Measurements from ENCODE around the gene SREK1IP1.

SREK1IP1 gene

DNA sequence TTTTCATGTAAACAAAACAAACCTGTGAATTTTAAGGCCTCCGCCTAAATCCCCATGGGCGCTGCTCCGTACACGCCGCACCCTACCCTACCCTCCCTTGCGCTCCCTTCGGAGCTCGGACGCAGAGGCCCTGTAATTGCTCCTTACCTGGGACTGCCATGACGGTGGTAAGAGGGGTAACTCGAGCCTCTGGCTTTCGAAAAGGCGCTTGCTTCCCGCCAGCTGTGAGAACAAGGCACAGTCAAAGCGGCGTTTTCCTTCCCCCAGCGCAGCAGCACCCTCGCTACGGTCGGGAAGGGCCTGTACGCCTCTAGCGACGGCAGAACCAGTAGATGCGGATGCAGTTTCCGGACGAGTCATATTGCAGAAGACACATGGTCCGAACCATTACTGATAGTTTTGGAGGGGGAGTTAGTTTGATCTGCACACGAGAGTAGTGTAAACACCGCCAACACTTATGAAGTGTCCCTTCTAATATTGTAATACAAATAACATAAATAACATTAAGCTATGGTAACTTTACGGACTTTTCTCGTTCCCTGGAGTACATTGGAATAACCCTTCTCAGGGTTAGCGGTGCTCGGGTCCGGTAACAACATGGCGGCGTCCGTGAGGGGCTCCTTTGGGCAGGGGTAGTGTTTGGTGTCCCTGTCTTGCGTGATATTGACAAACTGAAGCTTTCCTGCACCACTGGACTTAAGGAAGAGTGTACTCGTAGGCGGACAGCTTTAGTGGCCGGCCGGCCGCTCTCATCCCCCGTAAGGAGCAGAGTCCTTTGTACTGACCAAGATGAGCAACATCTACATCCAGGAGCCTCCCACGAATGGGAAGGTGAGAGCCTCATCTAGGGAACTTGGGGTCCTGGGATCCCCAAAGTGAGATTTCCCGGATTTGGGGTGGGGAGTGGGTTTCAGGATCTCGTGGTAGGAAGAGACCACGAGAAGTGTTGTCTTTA is at the start of gene SREK1IP1, which contains the start of gene CWC27:
Gene SREK1IP1, minus strand, starts transcription at position 334 of the 955 bp plus-strand sequence. Its CDS starts 174 bp downstream, at position 160.
Gene CWC27, plus strand, starts transcription at position 573 of the 955 bp plus-strand sequence. Its CDS starts 217 bp downstream, at position 790.
- peak; percentile 95 for DNase-seq

DNA sequence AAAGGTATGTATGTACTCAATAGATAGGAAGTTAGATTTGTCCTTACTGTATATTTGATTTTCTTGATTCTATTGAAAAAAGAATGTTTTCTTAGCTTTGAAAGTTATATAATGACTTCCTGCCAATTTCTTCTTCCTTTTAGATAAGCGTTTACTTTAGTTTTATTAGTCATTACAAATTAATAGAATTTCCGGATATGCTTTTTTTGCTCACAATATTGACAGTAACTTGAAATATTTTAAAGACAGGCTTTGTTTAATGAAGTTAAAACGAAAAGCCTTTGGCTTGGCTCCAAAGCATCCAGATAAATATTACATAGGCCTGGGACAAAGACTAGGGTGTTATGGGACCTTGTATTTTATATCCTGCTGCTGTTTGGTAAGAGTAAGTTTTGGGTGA is 49.8 kb upstream of the SREK1IP1 start:
- no peak for DNase-seq

- no peak for DNase-seq
Measured at GRCh38 chr5:64814073-64814472, 45.6 kb upstream of the SREK1IP1 start.

- peak; percentile 73 for DNase-seq
Measured at GRCh38 chr5:64811050-64811640, 42.7 kb upstream of the SREK1IP1 start.

- no peak for DNase-seq
Measured at GRCh38 chr5:64807520-64807919, 39.0 kb upstream of the SREK1IP1 start.

DNA sequence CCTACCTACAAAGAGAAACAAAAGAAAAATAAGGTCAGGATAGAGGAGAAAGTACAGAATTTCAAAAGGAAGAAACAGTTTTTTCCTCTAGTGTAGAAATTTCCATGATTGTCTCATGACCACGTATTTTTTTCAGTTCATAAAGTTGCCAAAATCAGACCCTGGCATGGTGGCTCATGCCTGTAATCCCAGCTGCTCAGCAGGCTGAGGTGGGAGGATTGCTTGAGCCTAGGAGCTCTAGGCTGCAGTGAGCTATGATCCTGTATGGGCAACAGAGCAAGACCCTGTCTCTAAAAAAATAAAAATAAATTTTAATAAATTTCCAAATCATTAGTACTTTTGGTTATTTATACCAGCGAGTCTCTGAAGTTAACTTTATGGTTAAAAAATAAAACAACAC is 38.0 kb upstream of the SREK1IP1 start:
- DNase-seq = no peak

- DNase-seq = no peak
Measured at GRCh38 chr5:64800926-64801325, 32.4 kb upstream of the SREK1IP1 start.

- DNase-seq = no peak
Measured at GRCh38 chr5:64796301-64796700, 27.8 kb upstream of the SREK1IP1 start.

DNA sequence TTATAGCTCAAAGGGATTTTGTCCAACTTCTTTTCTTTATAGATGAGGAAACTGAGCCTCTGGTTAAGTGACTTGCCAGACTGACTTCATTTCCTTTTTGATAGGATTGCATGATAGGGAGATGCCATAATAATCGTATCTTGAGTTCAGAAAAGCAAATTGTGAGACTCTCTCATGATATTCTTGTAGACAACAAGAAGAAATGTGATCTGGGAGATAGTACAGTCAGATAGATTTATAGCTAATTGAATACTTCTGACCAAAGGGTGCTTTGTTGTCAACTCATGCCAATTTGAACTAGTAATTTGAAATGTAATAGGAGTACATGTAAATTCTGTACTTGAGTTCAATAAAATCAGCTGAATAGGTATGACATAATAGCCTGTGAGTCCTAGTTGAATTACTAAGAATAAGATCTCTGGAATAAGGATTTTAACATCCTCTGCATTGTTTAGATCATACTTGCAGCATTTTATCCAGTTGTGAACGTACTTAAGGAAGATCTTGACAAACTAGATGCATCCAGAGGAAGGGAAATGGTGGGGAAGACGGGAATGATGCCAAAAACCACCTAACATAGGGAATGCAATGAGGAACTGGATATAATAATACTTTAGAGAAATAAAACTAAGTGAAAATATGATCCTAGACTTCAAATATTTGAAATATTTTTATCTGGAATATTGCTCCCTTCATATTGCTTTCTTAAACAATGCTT is 25.7 kb upstream of the SREK1IP1 start:
- peak; percentile 3 for DNase-seq

DNA sequence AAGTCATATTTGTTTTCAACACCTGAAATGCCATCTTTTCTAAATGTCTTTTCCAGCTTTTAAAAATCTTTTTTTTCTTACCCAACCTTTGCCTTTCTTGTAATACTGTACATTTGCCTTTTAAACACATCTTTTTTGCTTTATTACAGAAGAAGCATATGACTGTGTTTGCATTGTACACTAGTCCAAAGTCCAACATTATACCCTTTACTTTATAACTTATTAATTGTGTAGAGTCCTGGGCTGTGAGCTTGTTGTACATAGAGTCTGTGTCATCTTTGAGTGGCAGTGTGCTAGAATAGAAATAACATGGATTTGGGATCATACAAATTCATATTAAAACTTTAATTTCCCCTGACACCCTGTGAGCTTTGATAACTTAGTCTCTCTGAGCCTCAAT is 24.0 kb upstream of the SREK1IP1 start:
- no peak for DNase-seq

DNA sequence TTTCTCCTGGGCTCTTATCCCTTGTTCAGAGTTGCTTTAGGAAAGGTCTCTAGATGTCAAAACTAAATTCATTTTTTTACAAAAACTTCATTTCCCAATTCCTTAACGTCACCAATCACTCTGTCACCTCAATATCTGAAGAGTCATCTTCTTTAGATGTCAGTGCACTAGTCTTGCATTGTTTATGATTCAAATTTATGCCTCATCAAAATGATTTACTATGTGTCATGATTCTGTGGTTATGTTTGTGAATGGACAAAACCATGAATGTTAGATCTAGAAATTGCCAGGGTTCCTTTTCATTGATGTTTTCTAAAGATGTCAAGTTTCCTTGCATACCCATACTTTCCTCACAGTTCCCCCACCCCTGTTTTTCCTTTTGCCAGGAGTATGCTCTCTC is 21.7 kb upstream of the SREK1IP1 start:
- peak; percentile 32 for DNase-seq

- no peak for DNase-seq
Measured at GRCh38 chr5:64789457-64789856, 21.0 kb upstream of the SREK1IP1 start.

- no peak for DNase-seq
Measured at GRCh38 chr5:64788156-64788555, 19.7 kb upstream of the SREK1IP1 start.

- no peak for DNase-seq
Measured at GRCh38 chr5:64786372-64786771, 17.9 kb upstream of the SREK1IP1 start.

- DNase-seq = peak; percentile 90
Measured at GRCh38 chr5:64784451-64785025, 16.0 kb upstream of the SREK1IP1 start.

DNA sequence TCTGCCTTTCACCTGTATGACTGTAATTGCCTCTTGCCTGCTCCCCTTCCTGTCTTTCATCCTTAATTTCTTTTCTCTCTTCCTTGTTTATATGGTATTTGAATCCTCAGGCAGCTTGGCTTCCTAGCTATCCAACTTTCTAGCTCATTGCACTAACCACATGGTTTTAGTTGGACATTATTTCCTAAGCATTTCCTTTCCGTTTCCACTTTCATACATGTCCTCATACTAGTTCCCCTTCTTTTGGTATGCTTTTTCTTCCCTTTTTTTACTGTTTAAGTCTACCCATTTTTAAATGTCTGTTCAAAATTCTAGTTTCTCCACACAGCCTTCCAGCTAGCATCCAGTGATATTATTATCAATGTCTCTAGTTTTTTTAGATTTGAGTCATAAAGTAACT is 6.8 kb upstream of the SREK1IP1 start:
- peak; percentile 27 for DNase-seq

DNA sequence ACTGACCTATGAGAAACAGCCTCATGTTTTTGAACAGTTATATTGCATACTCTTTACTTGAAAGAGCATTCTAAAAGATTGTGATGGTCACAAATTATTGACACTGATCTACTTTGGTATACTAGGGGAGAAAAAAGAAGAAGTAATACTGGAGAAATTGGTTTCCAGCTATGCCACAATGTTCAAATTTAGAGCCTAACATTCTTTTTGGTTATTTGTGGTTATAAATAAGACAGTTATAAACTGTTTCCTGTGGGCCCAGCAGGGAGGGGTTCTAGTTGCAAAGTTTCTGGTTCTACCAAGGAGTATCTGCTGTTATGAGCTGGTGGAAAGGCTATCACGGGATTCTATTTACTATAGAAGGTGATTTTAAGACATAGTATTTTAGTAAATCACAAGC is 5.0 kb upstream of the SREK1IP1 start:
- peak; percentile 47 for DNase-seq

- no peak for DNase-seq
Measured at GRCh38 chr5:64771736-64772135, 3.2 kb upstream of the SREK1IP1 start.

DNA sequence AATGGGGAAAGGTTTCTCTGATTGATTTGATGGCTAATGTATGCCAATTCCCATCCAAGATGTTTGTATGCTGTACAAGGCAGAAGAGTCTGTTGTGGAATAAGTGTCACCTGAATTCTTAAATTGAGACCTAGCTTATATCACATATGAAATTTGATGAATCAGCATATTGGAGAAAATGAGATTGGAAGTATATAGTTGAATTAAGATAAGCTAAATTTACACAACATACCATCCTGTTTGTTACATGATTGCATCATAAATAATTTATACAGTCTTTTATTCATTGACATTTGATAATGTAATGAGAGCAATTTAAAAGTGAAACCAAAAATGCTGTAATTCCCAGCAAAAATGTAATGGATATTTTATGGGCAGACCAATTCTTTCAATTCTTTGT is 1.4 kb upstream of the SREK1IP1 start:
- DNase-seq = no peak

GRCh38 chr5:64767959-64768357 is 533 bp downstream of the SREK1IP1 start:
- peak; percentile 48 for DNase-seq

GRCh38 chr5:64766941-64767340 is 1.6 kb downstream of the SREK1IP1 start:
- no peak for DNase-seq

DNA sequence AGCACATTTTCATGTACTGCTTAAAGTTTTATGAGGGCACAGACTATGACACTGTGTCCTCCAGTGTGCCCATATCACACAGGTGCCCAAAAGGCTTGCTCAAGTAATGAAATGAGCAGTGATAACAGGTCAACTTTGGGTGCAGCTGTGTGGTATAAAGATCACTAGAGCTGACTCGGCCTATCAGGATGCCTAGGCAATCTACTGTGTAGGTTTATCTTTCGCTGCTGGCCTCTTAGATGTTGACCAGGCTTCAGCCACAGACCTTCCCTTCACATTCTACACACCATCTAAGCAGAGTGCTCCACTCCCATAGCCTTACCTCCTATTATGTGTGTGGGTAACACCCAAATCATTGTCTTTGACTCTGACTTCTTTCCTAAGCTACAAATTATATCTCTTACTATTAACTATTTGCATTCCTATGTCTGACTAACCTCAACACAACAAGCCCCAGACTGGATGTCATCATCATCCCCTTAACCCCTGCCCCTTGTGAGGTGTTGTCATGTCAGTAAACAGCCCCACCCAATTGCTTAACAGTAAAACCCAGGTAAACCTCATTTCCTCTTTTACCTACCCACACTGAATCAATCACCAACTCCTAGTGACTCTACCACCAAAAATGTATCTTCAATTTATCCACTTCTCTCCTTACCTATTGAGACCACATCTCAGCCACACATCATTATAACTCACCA is 2.5 kb downstream of the SREK1IP1 start:
- no peak for DNase-seq
